Bronchial epithelial cell (primary cell): ENCODE measurements around the gene CYP4A22. TPM values are rescaled to one million over a fixed set of nuclear protein-coding genes. Genes with fewer than 3 reads are reported as not detected.

ENCODE experiments used
- DNase-seq: peaks from one replicate; pipeline ENCODE4 v3.0.0-alpha.2; 2010; ENCODE audit warnings: low read depth
- FAIRE-seq: peaks from 2 replicates; lab custom pipeline; 2011; peaks lifted over from hg19 to GRCh38; lab: Jason Lieb, UNC
- H3K27me3 ChIP-seq: 2 replicates; pipeline ENCODE4 v1.5.1; 2011; ENCODE audit warnings: low read length; ENCODE audit not compliant: control insufficient read depth, insufficient read depth
- H3K36me3 ChIP-seq: 2 replicates; pipeline ENCODE4 v1.5.1; 2011; ENCODE audit warnings: low read length; ENCODE audit not compliant: control insufficient read depth, insufficient read depth
- H3K4me3 ChIP-seq: 2 replicates; pipeline ENCODE4 v1.5.1; 2011; ENCODE audit warnings: mild to moderate bottlenecking, low read depth, low read length, control low read depth
- CTCF ChIP-seq: IDR thresholded peaks from 2 replicates; pipeline ENCODE4 v1.5.1; 2011; ENCODE audit warnings: mild to moderate bottlenecking, moderate library complexity, low read length, control low read depth, inconsistent platforms; ENCODE audit not compliant: insufficient read depth, severe bottlenecking
- total RNA-seq: library from RNA; depleted of rRNA; stranded (reverse); fragments of >200 nt; gene quantifications from 2 replicates; pipeline ENCODE4 v1.2.1, GENCODE V29; 2014

CYP4A22 gene
- total RNA-seq, 1 donor from 2014 or later, result not detected

- Histone ChIP-seq H3K4me3 (no peak overlapping the region), H3K36me3 (no peaks in the 10 kb centered on the region), H3K27me3 (no peaks in the 10 kb centered on the region)
- TF ChIP-seq CTCF, result no peak
- DNase-seq (peak; percentile 20), FAIRE-seq (peak; percentile 62)
Observed at GRCh38 chr1:47160716-47161115, 23.5 kb downstream of the CYP4A22 start.

- H3K36me3 ChIP-seq, result no peaks in the 10 kb centered on the region
- TF ChIP-seq CTCF, result no peak
- no peak overlapping the region for H3K4me3 ChIP-seq
- FAIRE-seq (no peak), DNase-seq (no peak)
- no peaks in the 10 kb centered on the region for H3K27me3 ChIP-seq
Observed at GRCh38 chr1:47161298-47162040, 24.2 kb downstream of the CYP4A22 start.

GRCh38 chr1:47164552-47164951, 27.3 kb downstream of the CYP4A22 start:
- DNase-seq (no peak), FAIRE-seq (no peak)
- Histone ChIP-seq H3K27me3 (no peaks in the 10 kb centered on the region), H3K4me3 (no peak overlapping the region), H3K36me3 (no peaks in the 10 kb centered on the region)
- TF ChIP-seq CTCF, result no peak

- H3K4me3 ChIP-seq, result no peak overlapping the region
- H3K36me3 ChIP-seq, result no peaks in the 10 kb centered on the region
- DNase-seq, result no peak
- no peak for TF ChIP-seq CTCF
- H3K27me3 ChIP-seq, result no peaks in the 10 kb centered on the region
- no peak for FAIRE-seq
Observed at GRCh38 chr1:47172782-47173181, 35.5 kb downstream of the CYP4A22 start.

GRCh38 chr1:47174656-47175020, 37.4 kb downstream of the CYP4A22 start:
- Histone ChIP-seq H3K36me3 (no peaks in the 10 kb centered on the region), H3K27me3 (no peaks in the 10 kb centered on the region), H3K4me3 (no peak overlapping the region)
- DNase-seq (no peak), FAIRE-seq (no peak)
- TF ChIP-seq CTCF, result no peak
